Vagina (tissue), 2 donors: ENCODE data around the gene DGKI.

ENCODE experiments used
- POLR2A ChIP-seq, 2 donors: fragments of 450-650 bp; IDR thresholded peaks; one replicate each; pipeline ENCODE4 v1.6.1; 2017; ENCODE audit warnings: antibody characterized with exemption in 2 of 2, mild to moderate bottlenecking in 2 of 2, moderate library complexity in 2 of 2
- POLR2AphosphoS5 ChIP-seq, 2 donors: sonication (generic); formaldehyde crosslinking; IDR thresholded peaks; one replicate each; pipeline ENCODE4 v1.9.0; 2017; ENCODE audit warnings: antibody characterized with exemption in 2 of 2, mild to moderate bottlenecking in 2 of 2, low read depth in 1 of 2; ENCODE audit not compliant: insufficient read depth in 1 of 2
- TF ChIP-seq, protein P1 (sequence below), 3 experiments: fragments of 450-650 bp in 2 of 3; fragments of 200-600 bp in 1 of 3; sonication (generic) in 1 of 3; IDR thresholded peaks; one replicate each; pipeline ENCODE4 v1.5.1; 2017 to 2019; ENCODE audit warnings: antibody characterized with exemption in 3 of 3, mild to moderate bottlenecking in 2 of 3, moderate library complexity in 2 of 3

GRCh38 chr7:137342265-137342664 is 504.5 kb downstream of the DGKI start:
- TF ChIP-seq, protein P1, sequence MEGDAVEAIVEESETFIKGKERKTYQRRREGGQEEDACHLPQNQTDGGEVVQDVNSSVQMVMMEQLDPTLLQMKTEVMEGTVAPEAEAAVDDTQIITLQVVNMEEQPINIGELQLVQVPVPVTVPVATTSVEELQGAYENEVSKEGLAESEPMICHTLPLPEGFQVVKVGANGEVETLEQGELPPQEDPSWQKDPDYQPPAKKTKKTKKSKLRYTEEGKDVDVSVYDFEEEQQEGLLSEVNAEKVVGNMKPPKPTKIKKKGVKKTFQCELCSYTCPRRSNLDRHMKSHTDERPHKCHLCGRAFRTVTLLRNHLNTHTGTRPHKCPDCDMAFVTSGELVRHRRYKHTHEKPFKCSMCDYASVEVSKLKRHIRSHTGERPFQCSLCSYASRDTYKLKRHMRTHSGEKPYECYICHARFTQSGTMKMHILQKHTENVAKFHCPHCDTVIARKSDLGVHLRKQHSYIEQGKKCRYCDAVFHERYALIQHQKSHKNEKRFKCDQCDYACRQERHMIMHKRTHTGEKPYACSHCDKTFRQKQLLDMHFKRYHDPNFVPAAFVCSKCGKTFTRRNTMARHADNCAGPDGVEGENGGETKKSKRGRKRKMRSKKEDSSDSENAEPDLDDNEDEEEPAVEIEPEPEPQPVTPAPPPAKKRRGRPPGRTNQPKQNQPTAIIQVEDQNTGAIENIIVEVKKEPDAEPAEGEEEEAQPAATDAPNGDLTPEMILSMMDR (IDR thresholded peaks at IDR 0.05) = no peak
- TF ChIP-seq POLR2AphosphoS5 (IDR thresholded peaks at IDR 0.05; ENCODE audit: insufficient read depth in 1 of 2, low read depth in 1 of 2) (no peak), POLR2A (IDR thresholded peaks at IDR 0.05) (no peak)
